Measurements from ENCODE around the gene IRAK2.

DNA sequence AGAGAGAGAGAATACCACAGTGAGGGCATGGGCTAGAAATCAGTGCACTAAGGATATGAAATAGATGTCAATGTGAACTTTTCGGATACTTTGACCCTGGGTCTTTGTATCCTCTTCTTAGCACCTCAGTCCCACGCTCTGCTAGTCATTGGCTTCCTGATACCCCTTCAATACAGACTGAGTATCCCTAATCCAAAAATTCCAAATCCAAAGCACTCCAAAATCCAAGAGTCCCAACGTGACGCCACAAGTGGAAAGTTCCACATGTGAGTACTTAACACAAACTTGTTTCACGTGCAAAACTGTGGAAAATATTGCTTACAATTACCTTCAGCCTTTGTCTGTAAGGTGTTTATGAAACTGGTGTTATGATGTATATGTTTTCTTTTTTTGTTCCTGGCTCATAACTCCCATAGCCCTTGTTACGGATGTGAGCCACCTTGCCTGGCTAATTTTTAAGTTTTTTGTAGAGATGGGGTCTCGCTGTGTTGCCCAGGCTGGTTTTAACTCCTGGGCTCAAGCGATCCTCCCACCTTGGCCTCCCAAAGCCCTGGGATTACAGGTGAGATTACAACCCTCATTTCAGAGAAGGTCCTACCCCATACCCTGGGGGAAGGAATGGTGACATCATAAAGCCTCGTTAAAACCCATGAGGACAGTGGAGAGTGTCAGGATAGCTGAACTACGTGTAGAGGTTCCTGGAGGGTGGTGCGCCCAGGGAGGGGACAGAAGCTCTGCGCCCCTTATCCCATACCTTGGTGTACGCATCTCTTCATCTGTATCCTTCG is 10.2 kb upstream of the IRAK2 start:
- TF ChIP-seq, protein P1, sequence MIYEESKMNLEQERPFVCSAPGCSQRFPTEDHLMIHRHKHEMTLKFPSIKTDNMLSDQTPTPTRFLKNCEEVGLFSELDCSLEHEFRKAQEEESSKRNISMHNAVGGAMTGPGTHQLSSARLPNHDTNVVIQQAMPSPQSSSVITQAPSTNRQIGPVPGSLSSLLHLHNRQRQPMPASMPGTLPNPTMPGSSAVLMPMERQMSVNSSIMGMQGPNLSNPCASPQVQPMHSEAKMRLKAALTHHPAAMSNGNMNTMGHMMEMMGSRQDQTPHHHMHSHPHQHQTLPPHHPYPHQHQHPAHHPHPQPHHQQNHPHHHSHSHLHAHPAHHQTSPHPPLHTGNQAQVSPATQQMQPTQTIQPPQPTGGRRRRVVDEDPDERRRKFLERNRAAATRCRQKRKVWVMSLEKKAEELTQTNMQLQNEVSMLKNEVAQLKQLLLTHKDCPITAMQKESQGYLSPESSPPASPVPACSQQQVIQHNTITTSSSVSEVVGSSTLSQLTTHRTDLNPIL (CRISPR knock-in tag; IDR thresholded peaks at IDR 0.05; ENCODE audit: low read depth): no peak
- TF ChIP-seq ZNF8 (CRISPR knock-in tag; IDR thresholded peaks at IDR 0.05): no peak
- no peak for TF ChIP-seq BACH2 (CRISPR knock-in tag; IDR thresholded peaks at IDR 0.05; ENCODE audit: borderline replicate concordance)
- TF ChIP-seq RARB (CRISPR knock-in tag; IDR thresholded peaks at IDR 0.05): no peak
- TF ChIP-seq, protein P2, sequence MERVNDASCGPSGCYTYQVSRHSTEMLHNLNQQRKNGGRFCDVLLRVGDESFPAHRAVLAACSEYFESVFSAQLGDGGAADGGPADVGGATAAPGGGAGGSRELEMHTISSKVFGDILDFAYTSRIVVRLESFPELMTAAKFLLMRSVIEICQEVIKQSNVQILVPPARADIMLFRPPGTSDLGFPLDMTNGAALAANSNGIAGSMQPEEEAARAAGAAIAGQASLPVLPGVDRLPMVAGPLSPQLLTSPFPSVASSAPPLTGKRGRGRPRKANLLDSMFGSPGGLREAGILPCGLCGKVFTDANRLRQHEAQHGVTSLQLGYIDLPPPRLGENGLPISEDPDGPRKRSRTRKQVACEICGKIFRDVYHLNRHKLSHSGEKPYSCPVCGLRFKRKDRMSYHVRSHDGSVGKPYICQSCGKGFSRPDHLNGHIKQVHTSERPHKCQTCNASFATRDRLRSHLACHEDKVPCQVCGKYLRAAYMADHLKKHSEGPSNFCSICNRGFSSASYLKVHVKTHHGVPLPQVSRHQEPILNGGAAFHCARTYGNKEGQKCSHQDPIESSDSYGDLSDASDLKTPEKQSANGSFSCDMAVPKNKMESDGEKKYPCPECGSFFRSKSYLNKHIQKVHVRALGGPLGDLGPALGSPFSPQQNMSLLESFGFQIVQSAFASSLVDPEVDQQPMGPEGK (CRISPR knock-in tag; IDR thresholded peaks at IDR 0.05; ENCODE audit: borderline replicate concordance): no peak
- no peak for TF ChIP-seq ARNTL (CRISPR knock-in tag; IDR thresholded peaks at IDR 0.05; ENCODE audit: borderline replicate concordance, low read depth)
- TF ChIP-seq, protein P3, sequence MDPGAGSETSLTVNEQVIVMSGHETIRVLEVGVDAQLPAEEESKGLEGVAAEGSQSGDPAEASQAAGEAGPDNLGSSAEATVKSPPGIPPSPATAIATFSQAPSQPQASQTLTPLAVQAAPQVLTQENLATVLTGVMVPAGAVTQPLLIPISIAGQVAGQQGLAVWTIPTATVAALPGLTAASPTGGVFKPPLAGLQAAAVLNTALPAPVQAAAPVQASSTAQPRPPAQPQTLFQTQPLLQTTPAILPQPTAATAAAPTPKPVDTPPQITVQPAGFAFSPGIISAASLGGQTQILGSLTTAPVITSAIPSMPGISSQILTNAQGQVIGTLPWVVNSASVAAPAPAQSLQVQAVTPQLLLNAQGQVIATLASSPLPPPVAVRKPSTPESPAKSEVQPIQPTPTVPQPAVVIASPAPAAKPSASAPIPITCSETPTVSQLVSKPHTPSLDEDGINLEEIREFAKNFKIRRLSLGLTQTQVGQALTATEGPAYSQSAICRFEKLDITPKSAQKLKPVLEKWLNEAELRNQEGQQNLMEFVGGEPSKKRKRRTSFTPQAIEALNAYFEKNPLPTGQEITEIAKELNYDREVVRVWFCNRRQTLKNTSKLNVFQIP (CRISPR knock-in tag; IDR thresholded peaks at IDR 0.05; ENCODE audit: borderline replicate concordance, low read depth): no peak
- no peak for TF ChIP-seq ZFP3 (CRISPR knock-in tag; IDR thresholded peaks at IDR 0.05)
- no peak for TF ChIP-seq GLIS3 (CRISPR knock-in tag; IDR thresholded peaks at IDR 0.05)
- no peak for TF ChIP-seq ESRRG (CRISPR knock-in tag; IDR thresholded peaks at IDR 0.05)
- TF ChIP-seq ZNF70 (CRISPR knock-in tag; IDR thresholded peaks at IDR 0.05): no peak
- TF ChIP-seq, protein P4, sequence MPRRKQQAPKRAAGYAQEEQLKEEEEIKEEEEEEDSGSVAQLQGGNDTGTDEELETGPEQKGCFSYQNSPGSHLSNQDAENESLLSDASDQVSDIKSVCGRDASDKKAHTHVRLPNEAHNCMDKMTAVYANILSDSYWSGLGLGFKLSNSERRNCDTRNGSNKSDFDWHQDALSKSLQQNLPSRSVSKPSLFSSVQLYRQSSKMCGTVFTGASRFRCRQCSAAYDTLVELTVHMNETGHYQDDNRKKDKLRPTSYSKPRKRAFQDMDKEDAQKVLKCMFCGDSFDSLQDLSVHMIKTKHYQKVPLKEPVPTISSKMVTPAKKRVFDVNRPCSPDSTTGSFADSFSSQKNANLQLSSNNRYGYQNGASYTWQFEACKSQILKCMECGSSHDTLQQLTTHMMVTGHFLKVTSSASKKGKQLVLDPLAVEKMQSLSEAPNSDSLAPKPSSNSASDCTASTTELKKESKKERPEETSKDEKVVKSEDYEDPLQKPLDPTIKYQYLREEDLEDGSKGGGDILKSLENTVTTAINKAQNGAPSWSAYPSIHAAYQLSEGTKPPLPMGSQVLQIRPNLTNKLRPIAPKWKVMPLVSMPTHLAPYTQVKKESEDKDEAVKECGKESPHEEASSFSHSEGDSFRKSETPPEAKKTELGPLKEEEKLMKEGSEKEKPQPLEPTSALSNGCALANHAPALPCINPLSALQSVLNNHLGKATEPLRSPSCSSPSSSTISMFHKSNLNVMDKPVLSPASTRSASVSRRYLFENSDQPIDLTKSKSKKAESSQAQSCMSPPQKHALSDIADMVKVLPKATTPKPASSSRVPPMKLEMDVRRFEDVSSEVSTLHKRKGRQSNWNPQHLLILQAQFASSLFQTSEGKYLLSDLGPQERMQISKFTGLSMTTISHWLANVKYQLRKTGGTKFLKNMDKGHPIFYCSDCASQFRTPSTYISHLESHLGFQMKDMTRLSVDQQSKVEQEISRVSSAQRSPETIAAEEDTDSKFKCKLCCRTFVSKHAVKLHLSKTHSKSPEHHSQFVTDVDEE (CRISPR knock-in tag; IDR thresholded peaks at IDR 0.05): no peak

Data from SK-N-SH treated with all-trans-retinoic acid at 6 μM for 48 hours (cell line).